ENCODE data around the gene TMEM132D. TPM values are rescaled to one million over a fixed set of nuclear protein-coding genes. Genes with fewer than 3 reads are reported as not detected.

The TMEM132D gene
- total and polyA plus RNA-seq, 2 of the 4 experiments (the other 2 are of a cell fraction), result not detected

DNA sequence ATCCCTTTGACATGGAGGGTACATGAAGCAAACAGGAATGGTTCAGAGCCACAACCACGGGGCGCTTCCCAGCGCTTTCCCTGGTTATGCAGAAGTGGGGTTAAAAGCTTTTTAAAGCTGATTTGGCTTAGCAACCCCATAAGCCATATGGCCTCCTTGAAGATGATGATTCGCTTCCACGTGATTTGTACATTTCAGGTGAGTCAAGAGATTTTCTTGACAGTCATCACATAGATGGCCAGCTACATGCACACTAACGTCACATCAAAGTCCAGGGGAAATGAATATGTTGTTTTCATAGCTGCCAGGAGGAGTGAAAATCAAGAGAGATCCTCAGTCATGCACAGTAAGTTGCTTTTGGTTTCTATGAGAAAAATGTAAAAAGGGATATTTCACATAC, 309.7 kb downstream of the TMEM132D start:
- no peak overlapping the region for H4K8ac ChIP-seq (ENCODE audit: low read depth in 2 of 2, low read length in 2 of 2)
- ChIA-PET CTCF (no interaction called here), POLR2A (ENCODE audit: unreplicated experiment) (no interaction called here)
- H2BK20ac ChIP-seq (ENCODE audit: low read depth, low read length), result no peak overlapping the region
- WGBS, 2 experiments (ENCODE audit: extremely low coverage in 2 of 2, insufficient read length in 1 of 2), result no CpG with 5 or more reads among the region's 6 CpGs
- DNase-seq (no peak), ATAC-seq (ENCODE audit: low read depth) (no peak)
- intact Hi-C loops (cut with micrococcal nuclease), result no loop called here
- no peak overlapping the region for H3K14ac ChIP-seq (replicated peaks; ENCODE audit: low read depth, low read length)
- H2AK9ac ChIP-seq (replicated peaks; ENCODE audit: low read depth, low read length, poor library complexity), result no peak overlapping the region
- BruUV-seq (replicated peaks), result no TSS peak
- no peak overlapping the region for H3K9ac ChIP-seq (ENCODE audit: low read depth, low read length)
- H3K4me3 ChIP-seq (ENCODE audit: insufficient read depth, low read depth, low read length), result no peak overlapping the region
- no peak overlapping the region for H2BK120ac ChIP-seq (ENCODE audit: low read depth, low read length)
- no peaks in the 10 kb centered on the region for H3K36me3 ChIP-seq (ENCODE audit: control insufficient read depth, insufficient read depth, low read length)
- H3K23ac ChIP-seq (ENCODE audit: low read depth, low read length), result no peak overlapping the region
- no peak overlapping the region for H3K4me2 ChIP-seq (ENCODE audit: low read depth, low read length)
- H4K20me1 ChIP-seq (ENCODE audit: insufficient read depth, low read length), result no peaks in the 10 kb centered on the region
- H4K5ac ChIP-seq (ENCODE audit: low read depth, low read length), result no peak overlapping the region
- no peaks in the 10 kb centered on the region for H3K27me3 ChIP-seq (ENCODE audit: control insufficient read depth, insufficient read depth, low read length)
- no peak overlapping the region for H2BK5ac ChIP-seq (ENCODE audit: low read depth, low read length, poor library complexity, severe bottlenecking)
- H3K56ac ChIP-seq (ENCODE audit: extremely low read depth, insufficient read depth, low read length), result no peak overlapping the region
- H3K79me1 ChIP-seq (ENCODE audit: low read depth in 1 of 2, low read length in 2 of 2), result no peaks in the 10 kb centered on the region
- peaks cover 12% of the 10 kb centered on the region; the same call in 1 of the 2 replicates for H3K9me3 ChIP-seq (ENCODE audit: control insufficient read depth, insufficient read depth, low read length)
- H3K27ac ChIP-seq (ENCODE audit: insufficient read depth, low read length), result no peak overlapping the region
- no peak overlapping the region for H2BK15ac ChIP-seq (ENCODE audit: low read depth, low read length)
- H2AFZ ChIP-seq (replicated peaks; ENCODE audit: low read length, poor library complexity), result no peak overlapping the region
- dilution Hi-C loops (cut with HindIII; ENCODE audit: low sequenced_read_pairs, unreplicated experiment), result no loop called here
- H3K9me1 ChIP-seq (ENCODE audit: insufficient read depth, low read length), result no peaks in the 10 kb centered on the region
- in situ Hi-C loops (cut with MboI; ENCODE audit: low sequenced_read_pairs), result no loop called here
- no peak overlapping the region for H4K91ac ChIP-seq (ENCODE audit: insufficient read depth, low read depth, low read length)
- H3K18ac ChIP-seq (ENCODE audit: low read depth, low read length), result no peak overlapping the region
- TF ChIP-seq SMC3 (IDR thresholded peaks at IDR 0.05; ENCODE audit: low read depth, low read length), result no peak
- no peak for TF ChIP-seq FOS (IDR thresholded peaks at IDR 0.05; ENCODE audit: low read depth, low read length)
- no peak for TF ChIP-seq CHD1 (IDR thresholded peaks at IDR 0.05; ENCODE audit: low read depth, low read length)
- no peak for TF ChIP-seq MXI1 (IDR thresholded peaks at IDR 0.05; ENCODE audit: borderline replicate concordance, low read depth, low read length)
- TF ChIP-seq BHLHE40 (IDR thresholded peaks at IDR 0.05; ENCODE audit: low read depth, low read length), result no peak
- no peak for TF ChIP-seq CEBPB (IDR thresholded peaks at IDR 0.05; ENCODE audit: low read depth, low read length)
- no peak for TF ChIP-seq POLR2A (IDR thresholded peaks at IDR 0.05; ENCODE audit: low read depth, low read length)
- no peak for TF ChIP-seq NFE2L2 (IDR thresholded peaks at IDR 0.05; ENCODE audit: low read depth, low read length)
- no peaks in the 10 kb centered on the region for H3K4me1 ChIP-seq (ENCODE audit: control insufficient read depth, insufficient read depth, low read length)
- H3K4ac ChIP-seq (ENCODE audit: low read depth, low read length), result no peak overlapping the region
- H2AK5ac ChIP-seq (ENCODE audit: low read depth, low read length), result no peak overlapping the region
